Ascending aorta (tissue), 2 donors: ENCODE results near the gene NKG7. TPM values are rescaled to one million over a fixed set of nuclear protein-coding genes. Genes with fewer than 3 reads are reported as not detected.
A peak's percentile ranks its signal among the peaks of the same experiment; 100 is the strongest.
"Not testable (repeated sequence)": the region's sequence is repeated elsewhere in the genome, so short reads cannot be mapped to it uniquely, and the experiment has no call there.

Experiments used
- DNase-seq, 2 donors: peaks; one replicate each; pipeline ENCODE4 v3.0.0-alpha.2; 2019; ENCODE audit warnings: low spot score in 2 of 2
- H3K27ac ChIP-seq, 2 donors: fragments of 200-600 bp; sonication (generic); one replicate each; pipeline ENCODE4 v1.5.1; 2016 to 2017; ENCODE audit warnings: mild to moderate bottlenecking in 1 of 2
- H3K27me3 ChIP-seq: fragments of 200-600 bp; sonication (generic); one replicate; pipeline ENCODE4 v1.5.1; 2017
- H3K36me3 ChIP-seq, 2 donors: fragments of 200-600 bp; sonication (generic); one replicate each; pipeline ENCODE4 v1.5.1; 2016
- H3K4me1 ChIP-seq, 2 donors: fragments of 200-600 bp; sonication (generic); one replicate each; pipeline ENCODE4 v1.5.1; 2016 to 2017; ENCODE audit warnings: mild to moderate bottlenecking in 1 of 2
- H3K4me3 ChIP-seq, 2 donors: fragments of 200-600 bp; sonication (generic); one replicate each; pipeline ENCODE4 v1.5.1; 2016 to 2017; ENCODE audit warnings: mild to moderate bottlenecking in 1 of 2
- H3K9me3 ChIP-seq, 2 donors: fragments of 200-600 bp; sonication (generic); one replicate each; pipeline ENCODE4 v1.5.1; 2016
- intact Hi-C: fragments of 100-400 bp; cut with DNase I; formaldehyde crosslinking; loops from one replicate; pipeline ENCODE4 v1.15.1; 2023
- total RNA-seq: library from RNA; depleted of rRNA; stranded (reverse); fragments of >200 nt; gene quantifications from one replicate; pipeline ENCODE4 v1.1.0, GENCODE V29; 2016
- TF ChIP-seq, protein P1 (sequence below), 3 experiments: fragments of 200-600 bp in 2 of 3; fragments of 450-650 bp in 1 of 3; sonication (generic) in 2 of 3; IDR thresholded peaks; one replicate each; pipeline ENCODE4 v1.5.1; 2016 to 2019; ENCODE audit warnings: antibody characterized with exemption in 3 of 3, mild to moderate bottlenecking in 1 of 3, moderate library complexity in 1 of 3

NKG7 gene
- total RNA-seq, 1 donor from 2014 or later = 30.2 TPM

DNA sequence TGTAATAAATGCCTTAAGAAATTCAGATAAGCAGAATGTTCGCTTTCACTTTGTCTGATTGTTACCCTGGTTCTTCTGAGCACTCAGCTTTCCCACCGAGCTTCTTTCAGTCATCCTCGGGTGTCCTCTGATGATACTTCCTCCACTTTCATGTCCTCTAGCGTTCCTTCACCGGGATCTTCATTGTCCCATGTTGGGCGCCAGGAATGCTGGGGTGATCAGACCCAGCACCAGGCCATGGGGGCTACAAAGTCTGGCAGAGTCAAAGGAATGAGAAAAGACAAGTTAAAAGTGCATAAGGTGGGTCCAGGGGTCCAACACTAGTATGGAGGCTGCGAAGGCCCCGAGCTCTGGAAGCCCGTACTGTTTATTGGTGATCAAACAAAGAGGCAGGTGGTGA is 29.7 kb upstream of the NKG7 start:
- Histone ChIP-seq H3K9me3 (peaks cover 3 to 4% of the 10 kb centered on the region in 2 donors), H3K4me3 (no peak overlapping the region), H3K4me1 (no peaks in the 10 kb centered on the region), H3K27me3 (no peaks in the 10 kb centered on the region), H3K27ac (no peak overlapping the region), H3K36me3 (no peaks in the 10 kb centered on the region)
- intact Hi-C loops = no loop called here
- no peak for DNase-seq
- TF ChIP-seq, protein P1, sequence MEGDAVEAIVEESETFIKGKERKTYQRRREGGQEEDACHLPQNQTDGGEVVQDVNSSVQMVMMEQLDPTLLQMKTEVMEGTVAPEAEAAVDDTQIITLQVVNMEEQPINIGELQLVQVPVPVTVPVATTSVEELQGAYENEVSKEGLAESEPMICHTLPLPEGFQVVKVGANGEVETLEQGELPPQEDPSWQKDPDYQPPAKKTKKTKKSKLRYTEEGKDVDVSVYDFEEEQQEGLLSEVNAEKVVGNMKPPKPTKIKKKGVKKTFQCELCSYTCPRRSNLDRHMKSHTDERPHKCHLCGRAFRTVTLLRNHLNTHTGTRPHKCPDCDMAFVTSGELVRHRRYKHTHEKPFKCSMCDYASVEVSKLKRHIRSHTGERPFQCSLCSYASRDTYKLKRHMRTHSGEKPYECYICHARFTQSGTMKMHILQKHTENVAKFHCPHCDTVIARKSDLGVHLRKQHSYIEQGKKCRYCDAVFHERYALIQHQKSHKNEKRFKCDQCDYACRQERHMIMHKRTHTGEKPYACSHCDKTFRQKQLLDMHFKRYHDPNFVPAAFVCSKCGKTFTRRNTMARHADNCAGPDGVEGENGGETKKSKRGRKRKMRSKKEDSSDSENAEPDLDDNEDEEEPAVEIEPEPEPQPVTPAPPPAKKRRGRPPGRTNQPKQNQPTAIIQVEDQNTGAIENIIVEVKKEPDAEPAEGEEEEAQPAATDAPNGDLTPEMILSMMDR (IDR thresholded peaks at IDR 0.05) = no peak

DNA sequence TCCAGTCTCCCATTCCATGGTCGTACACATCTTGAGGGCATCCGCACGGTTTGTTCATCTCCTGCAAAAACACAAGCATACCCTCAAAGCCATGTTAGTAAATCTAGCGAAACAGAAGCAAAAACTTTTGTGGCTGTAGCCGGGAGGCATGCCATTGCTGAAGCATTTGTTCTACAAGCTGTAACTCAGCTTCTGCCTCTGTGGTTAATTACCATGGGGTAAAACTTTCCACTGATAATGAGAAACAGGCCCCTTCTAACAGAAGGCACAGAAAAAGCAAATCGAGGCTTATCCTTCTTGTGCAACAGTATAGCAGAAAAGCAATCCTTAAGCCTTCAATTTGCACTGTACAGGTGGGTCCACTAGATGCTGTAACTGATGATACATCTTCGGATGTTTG is 27.5 kb upstream of the NKG7 start:
- H3K4me3 ChIP-seq, H3K36me3 ChIP-seq, intact Hi-C loops, DNase-seq, H3K4me1 ChIP-seq, H3K27ac ChIP-seq, H3K27me3 ChIP-seq, H3K9me3 ChIP-seq: not testable (repeated sequence)

DNA sequence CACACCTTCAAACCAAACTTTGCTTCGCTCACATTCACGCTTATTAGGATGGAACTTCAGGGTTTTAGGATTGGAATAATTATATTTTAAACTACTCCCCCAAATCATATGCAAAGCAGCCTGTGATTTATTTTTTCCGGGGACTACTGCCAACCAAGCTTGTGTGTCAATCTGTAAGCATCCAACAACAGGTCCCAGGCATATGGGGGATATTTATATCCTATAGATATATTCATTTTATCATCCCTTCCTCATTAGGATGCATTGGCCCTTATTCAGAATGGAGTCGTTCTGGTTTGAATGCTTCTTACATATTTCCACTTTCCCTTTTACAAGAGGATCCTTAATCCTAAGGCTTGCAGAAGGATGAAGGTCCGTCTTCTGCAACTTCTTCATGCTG is 26.8 kb upstream of the NKG7 start:
- Histone ChIP-seq H3K36me3 (no peaks in the 10 kb centered on the region), H3K4me1 (peaks cover 0 to 4% of the 10 kb centered on the region in 2 donors), H3K27ac (no peak overlapping the region), H3K27me3 (no peaks in the 10 kb centered on the region), H3K4me3 (no peak overlapping the region), H3K9me3 (peaks cover 3 to 4% of the 10 kb centered on the region in 2 donors)
- TF ChIP-seq, protein P1 (IDR thresholded peaks at IDR 0.05) = no peak
- DNase-seq = no peak
- intact Hi-C loops = no loop called here

DNA sequence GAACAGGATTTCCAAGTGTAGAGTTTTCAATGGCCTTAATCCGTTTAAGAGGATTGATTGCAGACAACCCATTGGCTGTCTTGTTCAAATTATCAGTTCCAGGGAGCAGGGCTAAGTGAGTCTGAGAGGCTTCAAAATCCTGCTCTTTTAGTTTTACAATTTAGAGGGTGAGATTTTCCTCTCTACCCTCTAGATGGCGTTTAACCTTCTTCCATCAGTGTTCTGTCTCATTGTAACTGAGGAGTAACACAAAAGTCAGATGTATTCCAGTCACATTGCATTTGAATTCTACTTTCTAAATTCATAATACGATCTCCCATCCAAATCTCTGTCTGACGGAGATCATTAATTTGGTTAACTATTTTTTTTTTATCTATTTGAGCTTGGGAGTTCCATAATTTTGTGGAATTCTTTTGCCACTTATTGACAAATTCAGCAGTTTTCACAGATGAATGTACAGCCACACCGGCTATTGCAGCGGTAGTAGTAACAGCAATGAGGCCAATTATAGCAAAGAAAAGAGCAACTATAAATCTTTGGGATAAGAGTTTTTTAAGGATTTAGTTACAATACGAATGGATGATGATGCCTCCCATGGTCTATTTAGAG is 25.7 kb upstream of the NKG7 start:
- intact Hi-C loops = no loop called here
- peaks cover 3 to 4% of the 10 kb centered on the region in 2 donors for H3K9me3 ChIP-seq
- no peak overlapping the region for H3K4me3 ChIP-seq
- no peaks in the 10 kb centered on the region for H3K27me3 ChIP-seq
- H3K36me3 ChIP-seq = no peaks in the 10 kb centered on the region
- DNase-seq = no peak
- TF ChIP-seq, protein P1 (IDR thresholded peaks at IDR 0.05) = peak; percentile 17 to 52 (median 41)
- H3K27ac ChIP-seq = no peak overlapping the region
- peaks cover 3 to 8% of the 10 kb centered on the region in 2 donors for H3K4me1 ChIP-seq

DNA sequence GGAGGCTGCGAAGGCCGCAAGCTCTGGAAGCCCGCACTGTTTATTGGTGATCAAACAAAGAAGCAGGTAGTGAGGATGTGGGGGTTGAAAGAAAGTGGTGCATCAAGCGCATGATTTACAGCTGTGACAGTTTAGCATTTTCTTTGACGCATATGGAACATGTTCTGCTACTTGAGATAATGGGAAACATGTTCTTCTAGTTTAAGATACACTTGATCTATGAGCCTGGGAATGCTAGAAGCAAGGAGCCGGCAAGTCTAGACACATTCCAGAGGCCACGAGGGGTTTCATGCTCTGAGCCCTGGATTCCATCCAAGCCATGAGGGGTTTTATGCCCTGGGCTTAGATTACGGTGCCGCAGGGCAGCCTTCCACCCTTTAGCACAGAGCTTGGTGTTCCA is 25.0 kb upstream of the NKG7 start:
- H3K27ac ChIP-seq, DNase-seq, H3K4me3 ChIP-seq, intact Hi-C loops, H3K27me3 ChIP-seq, H3K9me3 ChIP-seq, H3K4me1 ChIP-seq, H3K36me3 ChIP-seq: not testable (repeated sequence)

DNA sequence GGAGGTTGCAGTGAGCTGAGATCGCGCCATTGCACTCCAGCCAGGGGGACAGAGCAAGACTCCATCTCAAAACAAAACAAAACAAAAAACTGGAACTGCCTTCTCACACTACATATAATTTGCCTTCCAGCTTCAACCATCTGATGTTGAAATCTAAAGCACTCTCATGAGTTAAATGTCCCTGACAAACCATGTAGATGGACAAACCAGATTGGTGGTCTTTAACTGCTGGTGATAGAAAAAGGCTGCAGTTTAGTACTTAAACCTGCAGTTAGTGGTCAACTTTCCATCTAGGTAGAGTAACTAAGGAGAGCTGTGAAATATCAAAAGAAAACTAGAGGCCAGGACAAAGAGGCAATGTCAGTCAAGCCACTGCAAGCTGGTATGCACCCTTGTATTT is 23.7 kb upstream of the NKG7 start:
- DNase-seq = no peak
- no peaks in the 10 kb centered on the region for H3K9me3 ChIP-seq
- H3K27ac ChIP-seq = no peak overlapping the region
- H3K4me3 ChIP-seq = no peak overlapping the region
- TF ChIP-seq, protein P1 (IDR thresholded peaks at IDR 0.05) = no peak
- H3K4me1 ChIP-seq = peaks cover 3 to 8% of the 10 kb centered on the region in 2 donors
- intact Hi-C loops = no loop called here
- no peaks in the 10 kb centered on the region for H3K36me3 ChIP-seq
- no peaks in the 10 kb centered on the region for H3K27me3 ChIP-seq
